ENCODE results near the gene SLC15A3.

SLC15A3 gene

DNA sequence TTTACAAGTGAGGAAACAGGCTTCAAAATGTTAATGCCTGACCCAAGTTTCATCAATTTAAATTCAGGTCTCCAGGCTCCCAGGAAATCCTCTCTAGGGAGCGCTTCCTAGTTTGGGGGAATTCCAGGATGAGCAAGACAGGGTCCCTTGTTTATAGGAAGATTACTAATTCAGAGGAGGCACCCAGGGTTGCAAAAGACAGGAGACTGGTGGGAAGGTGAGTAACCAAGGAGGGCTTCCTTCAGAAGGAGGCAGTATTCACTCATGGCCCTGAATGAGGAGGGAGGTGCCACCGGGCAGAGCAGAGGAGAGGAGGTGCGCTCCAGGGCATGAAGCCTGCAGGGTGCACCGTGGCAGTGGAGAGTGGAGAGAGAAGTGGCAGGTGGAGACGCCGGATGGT, 26.1 kb downstream of the SLC15A3 start:
- H3K27ac ChIP-seq (ENCODE audit: low read depth, low read length): no peak overlapping the region
- no peak overlapping the region for H3K9ac ChIP-seq (ENCODE audit: low read length)
- no peaks in the 10 kb centered on the region for H4K20me1 ChIP-seq (ENCODE audit: low read depth, low read length)
- no peaks in the 10 kb centered on the region for H3K36me3 ChIP-seq (ENCODE audit: low read length)
- no peaks in the 10 kb centered on the region for H3K9me2 ChIP-seq (replicated peaks; ENCODE audit: insufficient read depth, low read length)
- no peaks in the 10 kb centered on the region for H3F3A ChIP-seq (ENCODE audit: insufficient read depth)
- H3K4me2 ChIP-seq (ENCODE audit: low read depth, low read length, poor library complexity, severe bottlenecking): no peak overlapping the region
- H3K9me3 ChIP-seq (ENCODE audit: insufficient read depth, low read length): no peaks in the 10 kb centered on the region
- H3K79me2 ChIP-seq (ENCODE audit: insufficient read depth, low read length): no peaks in the 10 kb centered on the region
- TF ChIP-seq CTCF (IDR thresholded peaks at IDR 0.05; ENCODE audit: insufficient read depth, low read length, poor library complexity, severe bottlenecking): no peak
- TF ChIP-seq EZH2phosphoT487 (conservative IDR thresholded peaks at IDR 0.05; ENCODE audit: low read length): no peak
- H2AFZ ChIP-seq (ENCODE audit: low read depth, low read length, severe bottlenecking): no peak overlapping the region
- H3K27me3 ChIP-seq (ENCODE audit: low read length): no peaks in the 10 kb centered on the region
- H3K4me3 ChIP-seq (ENCODE audit: insufficient read depth, low read length, poor library complexity, severe bottlenecking): no peak overlapping the region

GRCh38 chr11:60924906-60925853, 26.8 kb downstream of the SLC15A3 start:
- H3K27ac ChIP-seq (ENCODE audit: low read depth, low read length): no peak overlapping the region
- no peaks in the 10 kb centered on the region for H3K27me3 ChIP-seq (ENCODE audit: low read length)
- no peaks in the 10 kb centered on the region for H3K9me2 ChIP-seq (replicated peaks; ENCODE audit: insufficient read depth, low read length)
- TF ChIP-seq CTCF (IDR thresholded peaks at IDR 0.05; ENCODE audit: insufficient read depth, low read length, poor library complexity, severe bottlenecking) (no peak), EZH2phosphoT487 (conservative IDR thresholded peaks at IDR 0.05; ENCODE audit: low read length) (no peak)
- no peaks in the 10 kb centered on the region for H3K9me3 ChIP-seq (ENCODE audit: insufficient read depth, low read length)
- H3K4me3 ChIP-seq (ENCODE audit: insufficient read depth, low read length, poor library complexity, severe bottlenecking): peak overlapping the region; percentile 16
- peak overlapping the region; percentile 24 for H3K4me2 ChIP-seq (ENCODE audit: low read depth, low read length, poor library complexity, severe bottlenecking)
- peak overlapping the region; percentile 27; the same call in 1 of the 2 replicates for H3K9ac ChIP-seq (ENCODE audit: low read length)
- no peak overlapping the region for H2AFZ ChIP-seq (ENCODE audit: low read depth, low read length, severe bottlenecking)
- peaks cover 3% of the 10 kb centered on the region; the same call in 1 of the 2 replicates for H3K36me3 ChIP-seq (ENCODE audit: low read length)
- H3K79me2 ChIP-seq (ENCODE audit: insufficient read depth, low read length): no peaks in the 10 kb centered on the region
- H4K20me1 ChIP-seq (ENCODE audit: low read depth, low read length): no peaks in the 10 kb centered on the region
- H3F3A ChIP-seq (ENCODE audit: insufficient read depth): no peaks in the 10 kb centered on the region

DNA sequence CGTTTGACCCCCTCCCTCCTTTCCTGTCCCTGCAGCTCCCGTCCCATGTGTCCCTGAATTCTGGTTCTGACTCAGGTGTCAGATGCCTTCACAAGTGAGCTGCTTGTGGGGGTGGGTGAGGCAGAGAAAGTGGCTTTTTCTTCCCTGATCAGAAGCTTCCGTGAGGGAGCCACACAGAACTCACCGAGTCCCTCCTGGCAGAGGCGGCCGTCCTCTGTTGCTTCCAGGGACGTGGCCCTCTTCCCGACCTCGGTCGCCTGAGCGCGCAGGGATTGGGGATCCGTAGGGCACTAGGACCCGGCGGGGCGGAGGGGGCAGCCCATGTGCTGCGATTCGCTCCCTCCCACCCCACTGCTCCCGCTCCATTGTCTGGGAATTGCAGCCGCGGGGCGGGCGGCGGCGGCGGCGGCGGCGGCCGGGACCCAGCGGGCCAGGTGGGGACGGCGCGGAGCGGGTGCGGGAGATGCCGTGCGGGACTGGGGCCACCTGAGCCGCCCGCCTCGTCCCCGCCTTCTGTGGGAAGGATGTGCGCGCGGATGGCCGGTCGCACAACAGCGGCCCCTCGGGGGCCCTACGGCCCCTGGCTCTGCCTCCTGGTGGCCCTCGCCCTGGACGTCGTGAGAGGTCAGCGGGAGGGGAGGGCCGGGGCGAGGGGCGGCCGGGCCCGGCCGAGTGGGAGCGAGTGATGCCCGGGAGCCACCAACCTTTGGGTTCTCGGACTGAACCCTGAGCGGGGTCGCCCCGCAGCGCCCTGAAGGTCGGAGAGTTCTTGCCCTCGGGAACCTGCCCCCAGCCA, 27.7 kb downstream of the SLC15A3 start, which contains the start of gene TMEM132A:
Gene TMEM132A, plus strand, starts transcription at position 351 of the 796 bp plus-strand sequence. Its CDS starts 174 bp downstream, at position 525.
- TF ChIP-seq CTCF (IDR thresholded peaks at IDR 0.05; ENCODE audit: insufficient read depth, low read length, poor library complexity, severe bottlenecking): no peak
- TF ChIP-seq EZH2phosphoT487 (conservative IDR thresholded peaks at IDR 0.05; ENCODE audit: low read length): no peak
- Histone ChIP-seq H4K20me1 (ENCODE audit: low read depth, low read length) (no peaks in the 10 kb centered on the region), H3K36me3 (ENCODE audit: low read length) (peaks cover 7% of the 10 kb centered on the region; the same call in 1 of the 2 replicates), H3K27ac (ENCODE audit: low read depth, low read length) (no peak within 1 kb of the TSS), H3K9ac (ENCODE audit: low read length) (peak within 1 kb of the TSS; percentile 27; the same call in 1 of the 2 replicates), H3K9me3 (ENCODE audit: insufficient read depth, low read length) (no peaks in the 10 kb centered on the region), H2AFZ (ENCODE audit: low read depth, low read length, severe bottlenecking) (no peak within 1 kb of the TSS), H3K79me2 (ENCODE audit: insufficient read depth, low read length) (no peaks in the 10 kb centered on the region), H3K27me3 (ENCODE audit: low read length) (no peaks in the 10 kb centered on the region), H3F3A (ENCODE audit: insufficient read depth) (no peaks in the 10 kb centered on the region), H3K4me3 (ENCODE audit: insufficient read depth, low read length, poor library complexity, severe bottlenecking) (peak within 1 kb of the TSS; percentile 16), H3K4me2 (ENCODE audit: low read depth, low read length, poor library complexity, severe bottlenecking) (peak within 1 kb of the TSS; percentile 24), H3K9me2 (replicated peaks; ENCODE audit: insufficient read depth, low read length) (no peaks in the 10 kb centered on the region)
